HG02642 (cell line): ENCODE results near the gene FGF8.

Source experiments
- ATAC-seq: cut with Tn5 transposase; IDR thresholded peaks from one replicate; pipeline ENCODE4 v1.9.1; 2021; ENCODE audit warnings: mild to moderate bottlenecking; ENCODE audit not compliant: unreplicated experiment, poor library complexity

FGF8 gene

DNA sequence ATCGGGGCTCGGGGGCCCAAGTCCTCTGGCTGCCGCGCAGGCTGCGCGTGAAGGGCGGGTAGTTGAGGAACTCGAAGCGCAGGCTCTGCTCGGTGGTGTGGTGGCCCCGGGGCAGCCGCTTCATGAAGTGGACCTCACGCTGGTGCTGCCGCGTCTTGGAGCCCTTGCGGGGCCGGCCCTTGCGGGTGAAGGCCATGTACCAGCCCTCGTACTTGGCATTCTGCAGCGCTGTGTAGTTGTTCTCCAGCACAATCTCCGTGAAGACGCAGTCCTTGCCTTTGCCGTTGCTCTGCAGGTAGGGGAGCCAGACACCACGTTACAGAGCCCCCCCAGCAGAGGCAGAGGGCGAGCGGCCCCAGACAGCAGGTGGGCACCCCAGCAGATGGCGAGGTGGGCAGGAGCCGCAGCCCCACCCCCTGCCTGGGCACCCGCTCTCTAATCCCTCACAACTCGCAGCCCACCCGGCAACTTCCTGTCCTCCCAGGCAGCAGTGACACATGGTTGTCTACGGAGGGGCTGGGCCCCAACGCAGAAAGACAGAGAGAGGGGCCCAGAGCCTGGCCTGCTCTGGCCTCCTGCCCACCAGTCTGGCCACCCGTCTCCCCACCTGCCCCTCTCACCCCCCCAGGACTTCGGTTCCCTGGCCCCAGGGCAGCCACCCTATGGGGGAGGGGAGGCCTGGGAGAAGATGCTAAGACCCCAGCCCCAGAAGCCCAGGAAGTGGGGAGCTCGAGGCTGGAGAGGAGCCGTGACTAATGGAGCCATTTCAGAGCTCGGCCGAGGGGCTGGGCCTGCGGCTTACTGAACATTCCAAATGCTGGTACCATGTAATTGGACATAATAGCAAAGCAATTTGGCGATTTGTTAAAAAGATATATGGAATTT, 5.3 kb downstream of the FGF8 start:
- ATAC-seq = no peak

DNA sequence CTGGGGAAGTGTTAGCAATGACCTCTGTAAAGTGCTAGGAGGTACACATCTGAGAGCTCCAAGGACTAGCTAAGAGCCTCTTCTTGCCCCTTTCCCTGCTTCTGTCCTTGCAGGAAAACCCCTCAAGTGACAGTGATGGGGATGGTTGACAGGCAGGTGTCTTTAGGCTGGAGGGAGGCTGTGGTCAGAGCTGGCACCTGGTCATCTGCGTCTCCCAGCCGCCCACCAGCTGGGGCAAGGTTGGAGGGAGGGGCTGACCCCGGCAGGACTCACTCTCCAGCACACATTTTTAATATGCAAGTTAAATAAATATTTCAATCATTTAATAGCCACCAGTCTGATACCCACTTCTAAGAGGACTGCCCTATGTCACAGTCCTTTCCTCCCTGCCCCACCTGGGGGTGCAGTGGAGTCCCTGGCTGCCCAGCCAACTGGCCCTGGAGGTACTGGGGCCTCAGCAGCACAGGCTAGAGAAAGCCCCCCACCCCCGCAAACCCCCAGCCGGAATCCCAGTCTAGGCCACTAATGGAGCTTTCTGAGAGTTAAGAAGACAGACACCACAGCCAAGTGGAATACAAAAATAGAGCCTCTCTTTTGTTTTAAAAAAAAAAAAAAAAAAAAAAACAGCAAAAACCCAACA, 6.3 kb downstream of the FGF8 start:
- ATAC-seq = no peak

DNA sequence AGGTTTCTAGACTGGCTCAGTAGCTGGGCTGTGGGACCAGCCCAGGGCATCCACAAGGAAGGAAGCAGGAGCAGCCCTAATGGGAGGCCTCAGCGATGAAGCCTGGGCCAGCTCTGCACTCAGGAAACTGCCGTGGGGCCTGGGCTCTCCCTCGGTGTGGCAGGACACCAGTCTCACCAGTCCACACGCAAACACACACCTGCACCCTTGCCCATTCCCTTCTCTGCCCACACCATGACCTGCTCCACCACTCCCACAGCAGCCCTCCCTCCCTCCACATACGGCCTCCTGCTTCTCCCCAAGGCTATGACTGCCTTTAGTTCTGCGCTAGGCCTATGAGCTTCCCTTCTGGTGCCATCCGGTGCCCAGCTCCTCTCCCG, 7.1 kb downstream of the FGF8 start:
- ATAC-seq = no peak

DNA sequence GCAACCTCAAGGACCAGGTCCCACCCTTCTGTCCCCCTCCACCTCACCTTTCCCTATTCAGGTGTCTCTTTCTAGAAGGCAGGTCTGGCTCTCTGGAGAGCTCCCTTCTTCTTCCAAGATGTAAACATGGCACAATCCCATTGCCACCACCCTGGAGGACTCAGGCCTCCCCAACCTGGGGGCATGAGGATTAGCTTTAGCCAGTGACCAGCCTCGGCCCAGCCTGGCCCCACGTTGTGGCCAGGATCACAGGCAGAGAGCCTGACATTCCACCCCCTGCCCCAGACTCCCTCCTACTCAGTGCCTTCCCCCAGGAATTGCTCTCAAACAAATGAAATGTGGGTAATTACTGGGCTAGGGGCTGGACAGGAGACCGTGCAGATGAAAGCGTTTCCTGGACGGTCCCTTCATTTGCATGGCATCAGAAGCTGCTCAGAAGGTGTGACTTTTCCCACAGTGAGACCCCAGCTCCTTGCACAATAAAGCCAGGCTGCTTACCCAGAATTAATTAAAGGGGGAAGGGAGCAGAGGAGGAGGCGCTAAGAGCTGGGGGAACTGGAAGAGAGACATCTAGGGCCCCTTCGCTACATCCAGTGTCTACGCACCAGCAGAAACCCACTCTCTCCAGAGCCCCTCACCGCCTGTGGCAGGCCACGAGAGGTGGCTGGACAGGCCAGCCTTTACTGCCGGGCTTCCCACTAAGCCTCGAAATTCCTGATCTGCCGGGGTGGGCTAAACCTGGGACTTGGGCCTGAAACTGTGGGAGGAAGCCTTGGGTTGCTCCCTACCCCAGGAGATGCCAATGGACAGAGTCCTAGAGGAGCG, 7.7 kb downstream of the FGF8 start:
- ATAC-seq = no peak

DNA sequence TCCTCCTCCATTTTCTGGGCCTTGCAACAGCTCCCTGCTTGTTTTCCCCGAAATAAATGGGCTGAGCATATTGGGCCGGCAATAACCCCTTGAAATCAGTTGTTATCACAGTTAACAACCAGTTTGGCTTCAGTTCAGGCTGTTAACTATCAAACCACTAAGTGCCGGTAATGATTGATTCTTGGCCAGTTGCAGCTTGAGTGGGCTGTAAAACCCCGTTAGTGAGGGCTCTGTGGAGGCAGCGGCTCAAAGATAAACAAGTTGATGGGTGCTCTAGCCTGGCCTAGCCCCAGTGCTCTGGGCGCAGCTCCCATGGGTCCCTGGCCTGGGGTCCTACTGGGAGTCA, 8.3 kb downstream of the FGF8 start:
- no peak for ATAC-seq

DNA sequence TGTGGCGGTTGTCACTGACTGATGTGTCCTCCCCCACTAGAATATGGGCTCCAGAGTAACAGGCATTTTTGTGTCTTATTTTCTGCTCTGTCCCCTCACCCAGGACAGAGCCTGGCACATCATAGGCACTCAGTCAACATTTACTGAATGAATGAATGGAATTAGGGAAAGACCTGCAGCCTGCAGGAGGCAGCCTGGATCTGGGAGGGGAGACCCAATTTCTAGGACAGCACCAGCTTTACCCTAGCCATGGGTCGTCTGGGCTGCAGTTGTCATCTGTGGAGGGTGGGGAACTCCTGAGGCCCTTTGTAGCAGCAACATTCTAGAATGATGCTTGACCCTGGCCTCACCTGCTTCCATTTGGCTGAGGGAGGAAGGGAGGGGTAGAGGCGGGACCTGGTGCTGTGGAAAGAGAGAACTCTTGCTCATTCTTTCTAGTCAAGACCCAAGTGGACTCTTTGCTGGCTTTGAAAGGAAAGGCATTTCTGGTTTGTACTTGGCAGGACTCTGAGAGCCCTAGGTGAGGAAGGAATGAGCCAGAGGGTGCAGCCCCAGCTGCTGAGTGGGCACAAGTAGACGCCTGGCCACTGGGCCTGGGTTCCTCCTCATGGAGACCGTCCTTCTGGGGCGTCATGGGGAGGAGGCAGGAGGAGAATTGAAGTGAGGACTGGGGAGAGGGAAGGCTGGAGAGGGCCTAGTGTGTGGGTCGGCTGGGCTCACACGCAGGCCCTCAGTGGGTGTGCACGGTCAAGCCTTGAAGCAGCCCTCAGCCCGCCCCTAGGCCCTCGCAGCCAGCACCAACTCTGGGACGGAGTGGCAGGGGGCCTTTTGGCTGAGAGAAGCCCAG, 8.9 kb downstream of the FGF8 start:
- no peak for ATAC-seq

DNA sequence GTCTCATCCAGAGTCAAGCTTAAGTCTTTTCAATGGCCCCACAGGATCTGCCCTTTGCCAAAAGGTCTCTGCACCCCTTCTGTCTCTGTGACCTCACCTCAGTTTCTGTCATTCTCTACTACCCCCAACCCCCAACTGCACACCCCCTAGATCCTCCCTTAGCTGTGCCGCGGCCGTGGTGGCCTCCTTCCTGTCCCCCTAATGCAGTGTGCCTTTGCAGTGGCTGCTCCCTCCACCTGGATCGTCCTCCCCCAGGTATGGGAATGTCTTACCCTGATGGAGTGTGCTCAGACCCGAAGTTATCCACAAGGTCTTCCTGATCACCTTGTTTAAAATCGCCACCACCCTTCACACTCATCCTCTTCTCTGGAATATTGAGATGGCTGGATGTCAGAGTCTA, 9.6 kb downstream of the FGF8 start:
- ATAC-seq = no peak

DNA sequence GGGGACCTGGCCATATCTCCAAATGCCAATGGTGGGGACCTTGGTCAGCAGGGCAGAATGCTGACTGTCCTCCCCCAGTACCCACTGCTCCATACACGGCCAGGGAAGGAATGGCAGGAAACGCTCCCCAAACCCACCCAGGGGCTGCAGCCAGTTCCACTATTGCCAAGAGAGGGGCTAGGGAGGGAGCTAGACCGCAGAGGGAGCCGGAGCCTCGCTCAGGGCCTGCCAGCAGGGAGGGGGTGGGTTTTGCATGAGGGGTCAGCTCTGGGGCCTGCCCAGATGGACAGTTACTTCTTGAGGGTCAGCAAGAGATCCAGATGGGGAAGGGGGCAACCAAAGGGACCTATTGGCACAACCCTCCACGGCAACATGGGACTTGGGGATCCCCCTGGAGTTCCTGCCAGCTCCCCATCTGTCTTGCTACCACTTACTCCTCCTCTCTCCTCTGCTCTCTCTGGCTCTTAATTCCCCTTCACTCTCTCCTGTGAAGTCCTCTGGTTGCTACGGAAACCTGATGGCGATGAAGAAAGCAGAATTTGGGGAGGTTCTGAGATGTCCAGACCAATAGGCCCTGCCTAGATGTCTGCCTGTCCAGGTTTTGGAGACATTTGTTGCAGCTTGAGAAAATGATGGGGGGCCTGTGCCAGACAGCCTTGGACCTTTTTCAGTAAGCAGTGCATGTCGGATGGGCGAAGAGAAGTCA, 12.6 kb downstream of the FGF8 start:
- no peak for ATAC-seq

DNA sequence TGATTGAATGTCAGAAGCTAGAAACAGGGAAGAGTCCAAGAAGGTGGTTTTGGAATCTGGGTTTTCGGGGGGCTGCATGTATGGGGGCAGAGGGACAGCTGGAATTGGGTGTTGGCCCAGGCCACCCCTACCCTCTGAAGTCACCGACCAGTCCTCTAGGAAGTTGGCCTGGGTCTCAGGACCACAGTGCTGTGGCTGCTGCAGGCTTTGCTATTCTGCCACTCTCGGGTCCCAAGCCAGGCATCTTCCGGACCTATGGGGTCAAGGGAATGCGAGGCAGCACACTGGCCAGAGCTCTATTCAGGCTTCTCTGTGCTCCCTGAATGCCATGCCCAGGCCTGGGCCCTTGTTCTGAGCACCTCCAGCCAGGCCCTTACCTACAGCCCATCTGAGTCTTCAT, 13.2 kb downstream of the FGF8 start:
- ATAC-seq = no peak

DNA sequence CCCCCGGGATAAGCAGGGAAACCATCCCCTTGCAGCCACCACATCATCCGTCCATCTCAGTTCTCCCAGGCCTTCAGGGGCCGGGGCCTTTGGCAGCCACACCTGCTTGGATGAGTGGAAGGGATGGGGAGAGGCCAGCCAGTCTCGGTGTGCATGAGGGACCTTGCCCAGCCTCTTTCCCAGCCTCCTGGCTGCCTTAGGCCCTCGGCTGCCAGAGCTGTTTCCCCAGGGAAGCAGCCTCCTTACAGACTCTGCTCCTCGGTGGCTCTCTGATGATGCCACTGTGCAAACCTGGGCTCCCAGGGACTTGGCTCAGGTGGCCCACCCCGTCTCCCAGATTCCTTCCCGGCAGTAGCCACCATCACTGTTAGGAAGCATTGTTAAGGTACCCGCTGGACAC, 14.7 kb downstream of the FGF8 start:
- ATAC-seq = no peak

DNA sequence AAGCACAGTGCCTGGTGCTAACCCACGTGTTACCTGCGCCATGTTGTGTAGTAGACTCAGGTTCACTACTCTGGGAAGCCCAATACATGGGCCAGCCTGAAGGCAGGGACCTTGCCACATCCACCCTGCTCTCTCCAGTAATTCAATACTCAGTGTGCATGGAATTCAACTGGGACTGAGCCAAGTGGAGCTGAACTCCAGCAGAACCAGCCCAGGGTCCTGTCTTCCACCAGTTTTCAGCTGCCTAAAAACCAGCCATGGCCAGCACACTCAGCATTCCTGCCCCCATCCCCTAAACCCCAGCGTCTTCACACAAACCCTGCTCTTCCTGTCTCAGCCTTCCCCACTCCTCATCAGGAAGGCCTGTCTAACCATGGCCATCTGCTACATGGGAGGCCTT, 15.4 kb downstream of the FGF8 start:
- ATAC-seq = no peak

DNA sequence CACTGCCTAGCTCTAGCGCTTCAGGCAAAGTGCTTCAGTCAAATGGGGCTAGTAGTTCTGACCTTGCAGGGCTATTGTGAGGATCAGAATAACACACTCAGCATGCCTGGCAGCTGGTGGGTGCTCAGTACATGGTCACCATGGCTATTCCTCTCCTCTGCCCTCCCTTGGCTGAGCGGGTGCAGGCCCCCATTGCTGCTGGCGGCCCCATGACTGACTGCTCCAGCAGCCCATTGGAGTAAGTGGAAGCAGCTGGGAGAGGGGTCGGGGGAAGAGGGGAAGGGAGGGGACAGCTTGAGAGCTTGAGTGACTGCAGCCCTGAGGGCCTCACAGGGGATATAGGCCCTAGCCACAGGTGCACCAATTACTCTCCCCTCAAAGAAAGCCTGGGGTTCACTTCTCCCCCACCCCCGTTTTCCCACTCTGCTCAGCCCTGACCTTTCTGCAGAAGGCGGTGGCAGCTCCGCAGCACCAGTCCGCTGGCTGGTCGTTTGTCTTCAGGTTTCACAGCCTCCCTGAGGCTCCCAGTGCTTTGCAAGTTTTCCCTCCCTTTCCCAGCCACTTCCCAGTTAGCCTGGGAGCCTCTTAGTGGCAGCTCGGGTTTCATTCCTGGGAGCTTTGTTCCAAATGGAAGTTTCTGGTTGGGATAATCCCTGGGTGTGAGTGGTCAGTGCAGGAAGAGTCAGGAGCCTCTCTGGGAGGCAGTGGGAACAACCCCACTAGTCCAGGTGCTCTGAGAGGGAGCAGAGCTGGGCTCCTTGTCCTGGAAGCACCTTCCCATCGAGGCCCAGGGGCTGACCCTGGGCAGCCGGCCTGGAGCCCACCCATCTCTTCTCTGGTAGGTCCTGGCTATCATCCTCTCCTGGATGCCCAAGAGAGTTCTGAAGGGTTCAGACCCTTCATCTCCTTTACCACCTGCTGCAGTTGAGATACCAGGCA, 16.3 kb downstream of the FGF8 start:
- no peak for ATAC-seq

DNA sequence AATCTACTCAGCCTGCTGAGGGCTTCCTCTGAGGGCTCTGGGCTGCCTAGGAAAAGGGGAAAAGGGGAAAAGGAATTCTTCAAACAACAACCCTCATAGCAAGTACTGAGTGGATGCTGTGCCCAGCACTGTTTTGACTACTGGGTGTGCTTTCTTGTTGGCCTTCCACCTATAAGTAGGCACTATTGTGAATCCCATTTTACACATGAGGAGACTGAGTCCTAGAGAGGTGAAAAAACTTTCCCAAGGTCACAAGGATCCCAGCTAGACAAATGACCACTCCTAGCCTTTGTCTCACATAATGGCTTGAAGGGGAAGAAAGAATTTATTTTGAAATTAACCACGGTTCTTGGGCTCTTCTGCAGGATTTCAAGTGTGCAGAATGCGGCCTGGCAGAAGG, 17.1 kb downstream of the FGF8 start:
- ATAC-seq = no peak

DNA sequence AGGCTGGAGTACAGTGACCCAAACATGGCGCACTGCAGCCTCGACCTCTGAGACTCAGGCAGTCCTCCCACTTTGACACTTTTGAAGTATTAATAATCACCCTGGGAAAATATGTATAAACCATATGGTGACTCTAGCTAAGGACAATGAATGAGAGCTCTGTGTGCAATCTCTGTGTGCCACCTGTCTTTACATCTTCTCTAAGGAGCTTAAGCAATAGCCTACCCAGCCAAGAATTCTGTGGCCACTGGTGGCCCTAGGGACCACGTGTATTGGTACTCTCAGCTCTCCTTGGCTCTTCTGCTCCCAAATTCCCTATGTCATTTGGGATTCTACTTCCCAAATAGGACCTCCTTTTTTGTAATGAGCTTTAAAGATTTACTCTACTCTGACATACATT, 23.7 kb downstream of the FGF8 start:
- ATAC-seq = no peak

DNA sequence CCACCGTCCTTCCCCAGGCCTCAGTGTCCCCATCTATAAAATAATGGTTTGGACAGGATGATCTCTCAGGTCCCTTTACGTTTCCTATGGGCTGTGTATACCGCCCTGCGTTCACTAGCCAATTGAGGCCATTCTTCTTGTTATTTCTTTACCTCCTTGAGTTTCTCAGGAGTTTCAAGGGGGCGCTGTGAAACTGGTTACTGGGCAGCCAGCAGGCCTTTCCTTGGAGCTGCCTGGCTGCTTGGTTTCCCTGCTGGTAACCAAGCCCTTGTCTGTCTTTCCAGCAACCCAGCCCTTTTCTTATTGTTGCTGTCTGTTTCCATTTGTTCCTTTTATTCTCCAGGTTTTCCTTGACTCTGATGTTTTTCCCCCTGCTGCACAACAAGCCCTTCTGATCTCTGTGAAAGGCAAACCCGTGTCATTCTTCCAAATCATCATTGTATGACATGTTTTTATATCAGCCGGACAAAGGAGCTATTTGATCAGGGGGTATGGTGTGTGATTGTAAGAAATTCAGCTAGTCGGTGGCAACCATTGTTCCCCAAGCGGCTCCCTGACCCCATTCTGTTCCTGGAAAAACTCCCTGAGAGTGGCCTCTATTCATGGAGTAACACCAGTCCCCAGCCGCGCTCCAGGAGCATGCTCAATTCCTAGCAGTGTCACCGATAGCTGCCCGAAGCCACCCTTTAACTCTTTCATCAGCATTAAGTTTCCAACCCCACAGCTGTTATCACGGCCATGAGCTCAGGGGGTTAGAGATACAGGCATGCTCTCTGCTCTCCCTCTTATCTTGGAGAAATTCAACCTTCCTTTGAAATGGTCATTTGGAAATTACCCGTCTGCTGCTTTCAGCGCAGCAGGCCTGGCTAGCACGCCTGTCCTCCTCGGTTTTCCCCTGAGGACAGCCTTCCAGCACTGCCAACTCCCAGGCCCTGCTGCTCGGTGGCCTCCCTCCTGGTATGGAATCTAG, 26.6 kb downstream of the FGF8 start:
- ATAC-seq = no peak

DNA sequence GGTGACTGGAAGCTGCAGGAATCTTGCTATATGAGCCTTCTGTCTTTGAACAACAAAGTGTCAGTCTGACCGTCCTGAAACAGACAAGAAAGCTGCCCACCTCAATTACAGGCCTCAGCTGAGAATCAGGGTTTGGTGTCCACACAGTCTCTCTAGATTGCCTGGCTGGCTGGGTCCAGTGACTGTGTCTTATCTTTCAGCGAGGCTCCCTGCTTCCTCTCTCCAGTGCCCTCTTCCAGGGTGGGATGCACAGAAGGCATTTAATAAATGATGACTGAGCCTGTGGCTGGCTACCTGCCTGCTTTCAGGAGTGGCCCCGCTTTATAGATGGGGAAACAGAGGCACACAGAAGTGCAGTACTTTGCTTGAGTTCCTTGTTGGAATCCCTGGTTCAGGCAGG, 27.4 kb downstream of the FGF8 start:
- no peak for ATAC-seq

DNA sequence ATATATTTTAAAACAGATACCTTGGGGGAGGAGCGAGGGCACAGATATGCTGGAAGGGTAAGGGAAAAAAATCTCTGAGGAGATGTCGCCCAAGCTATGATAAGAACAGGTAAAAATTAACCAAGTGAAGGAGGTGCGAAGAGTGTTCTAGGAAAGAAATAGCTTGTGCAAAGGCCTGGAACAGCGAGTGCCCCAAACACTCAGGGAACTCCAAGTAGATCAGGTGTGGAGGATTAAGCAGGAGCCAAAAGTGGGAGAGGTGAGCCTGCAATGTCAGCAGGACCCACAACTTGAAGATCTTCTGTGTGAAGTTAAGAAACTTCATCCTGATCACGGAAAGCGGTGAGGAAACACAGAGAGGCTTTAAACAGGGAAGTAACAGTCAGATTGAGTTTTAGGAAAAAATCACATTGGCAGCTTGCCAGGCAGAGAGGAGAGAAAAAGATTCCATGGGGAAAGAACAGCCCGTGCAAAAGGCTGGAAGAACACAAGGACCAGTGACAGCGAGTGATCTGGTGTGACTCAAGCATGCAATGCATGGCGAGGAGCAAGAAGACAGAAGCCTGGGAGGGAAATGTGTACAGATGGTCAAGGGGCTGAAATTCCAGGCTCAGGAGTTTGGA, 30.7 kb downstream of the FGF8 start:
- ATAC-seq = no peak
